A673 (cell line): Measurements from ENCODE around the gene IGFBP2. TPM values are rescaled to one million over a fixed set of nuclear protein-coding genes. Genes with fewer than 3 reads are reported as not detected.

Experiments used
- BruUV-seq: library from RNA; stranded (reverse); fragments of 400-500 nt; replicated peaks from 2 replicates; lab custom pipeline; 2021; lab: Mats Ljungman, UMichigan
- CTCF ChIA-PET: fragments of 300-600 bp; sonication (Branson Sonifier 250); formaldehyde crosslinking; loops from one replicate; lab custom pipeline; 2022; ENCODE audit warnings: antibody characterized with exemption; lab: Charles Lee
- POLR2A ChIA-PET: fragments of 300-600 bp; sonication (Branson Sonifier 250); formaldehyde crosslinking; loops from one replicate; lab custom pipeline; 2022; ENCODE audit warnings: antibody characterized with exemption; ENCODE audit not compliant: low non-redundant PET; lab: Charles Lee
- DNase-seq: peaks from one replicate; pipeline ENCODE4 v3.0.0-alpha.2; 2015; ENCODE audit warnings: low spot score
- H3K27ac ChIP-seq: fragments of 200-600 bp; sonication (generic); 2 replicates; pipeline ENCODE4 v1.5.1; 2016; ENCODE audit warnings: mixed run types, low read depth, mild to moderate bottlenecking, mixed read lengths, antibody characterized with exemption, low read length; ENCODE audit not compliant: poor library complexity, severe bottlenecking
- H3K27me3 ChIP-seq: fragments of 200-600 bp; sonication (generic); replicated peaks from 2 replicates; pipeline ENCODE4 v1.6.1; 2017; ENCODE audit warnings: mixed run types, low read depth, mild to moderate bottlenecking, mixed read lengths, antibody characterized with exemption, low read length; ENCODE audit not compliant: insufficient read depth, poor library complexity
- H3K36me3 ChIP-seq: fragments of 200-600 bp; sonication (generic); 2 replicates; pipeline ENCODE4 v1.6.1; 2016; ENCODE audit warnings: mixed run types, mild to moderate bottlenecking, mixed read lengths, antibody characterized with exemption, low read length; ENCODE audit not compliant: insufficient read depth, poor library complexity, severe bottlenecking
- H3K4me1 ChIP-seq: fragments of 200-600 bp; sonication (generic); 2 replicates; pipeline ENCODE4 v1.6.1; 2017; ENCODE audit warnings: mixed run types, mild to moderate bottlenecking, mixed read lengths, antibody characterized with exemption, low read length; ENCODE audit not compliant: insufficient read depth, poor library complexity, severe bottlenecking
- H3K4me3 ChIP-seq: fragments of 200-600 bp; sonication (generic); 2 replicates; pipeline ENCODE4 v1.5.1; 2016; ENCODE audit warnings: low read depth, mixed run types, mild to moderate bottlenecking, mixed read lengths, low read length; ENCODE audit not compliant: poor library complexity, severe bottlenecking
- H3K9me3 ChIP-seq: fragments of 200-600 bp; sonication (generic); 2 replicates; pipeline ENCODE4 v1.6.1; 2016; ENCODE audit warnings: mixed run types, low read depth, mild to moderate bottlenecking, mixed read lengths, antibody characterized with exemption, low read length; ENCODE audit not compliant: poor library complexity, severe bottlenecking
- EZH2 ChIP-seq: fragments of 200-600 bp; sonication (generic); IDR thresholded peaks from 2 replicates; pipeline ENCODE4 v1.6.1; 2017; ENCODE audit warnings: borderline replicate concordance, low read depth, mild to moderate bottlenecking, mixed read lengths, antibody characterized with exemption, low read length; ENCODE audit not compliant: poor library complexity, severe bottlenecking
- intact Hi-C: fragments of 100-400 bp; cut with micrococcal nuclease; formaldehyde crosslinking; loops from one replicate; pipeline ENCODE4 v1.10.0; 2022; ENCODE audit not compliant: unreplicated experiment
- total RNA-seq: library from RNA; stranded (reverse); gene quantifications from 2 replicates; pipeline ENCODE4 v1.2.3, GENCODE V29; 2021
- TF ChIP-seq, protein P1 (sequence below): fragments of 300-800, 200-600 bp; sonication (generic); conservative IDR thresholded peaks from 2 replicates; pipeline ENCODE4 v1.5.1; 2017; ENCODE audit warnings: low read depth, mild to moderate bottlenecking, antibody characterized with exemption, low read length, moderate library complexity, mixed read lengths

IGFBP2 gene
- total RNA-seq, 1 experiment from 2014 or later, result 614 TPM

DNA sequence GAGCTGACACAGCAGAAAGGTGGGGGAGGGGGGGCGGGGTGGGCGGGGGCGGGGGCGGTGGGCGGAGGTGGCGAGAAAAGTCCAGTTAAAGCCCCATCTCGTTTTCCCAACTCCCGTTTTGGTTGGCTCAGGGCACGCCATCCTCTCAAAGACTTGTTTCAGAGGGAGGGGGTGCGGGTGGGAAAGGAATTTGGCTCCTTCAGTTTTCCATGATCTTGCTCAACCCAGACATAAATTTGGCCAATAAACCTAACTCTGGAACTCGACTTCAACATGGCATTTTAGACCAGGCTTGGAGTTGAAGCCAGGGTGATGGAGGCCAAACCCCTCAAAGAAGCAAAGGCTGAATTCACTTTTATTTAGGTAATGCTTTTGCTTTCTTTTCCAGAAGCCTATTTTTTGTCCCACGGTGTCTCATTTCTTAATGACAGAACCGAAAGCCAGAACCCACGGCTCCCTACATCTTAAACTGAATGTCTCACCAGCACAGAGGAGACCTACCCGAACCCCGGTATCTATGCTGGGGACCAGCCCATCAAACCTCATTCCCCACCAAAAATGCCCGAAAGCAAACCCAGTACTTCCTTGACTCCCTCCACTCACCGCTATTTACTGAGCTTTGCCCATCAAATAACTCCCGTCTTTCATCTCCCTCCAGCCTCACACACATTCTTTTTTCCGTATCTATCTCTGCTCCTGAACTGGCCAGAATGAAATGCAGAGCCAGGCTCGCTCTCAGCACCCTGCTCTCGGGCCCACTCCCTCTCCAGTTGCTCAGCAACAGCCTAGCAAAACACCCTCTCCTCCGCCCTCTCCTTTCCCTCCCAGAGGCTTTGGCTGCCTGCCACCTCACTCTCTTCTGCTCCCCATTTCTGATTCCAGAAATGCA lies 57.9 kb downstream of the IGFBP2 start:
- H3K4me1 ChIP-seq, result peaks cover 35% of the 10 kb centered on the region
- POLR2A ChIA-PET, result no interaction called here
- H3K36me3 ChIP-seq, result no peaks in the 10 kb centered on the region
- no peak for TF ChIP-seq EZH2
- TF ChIP-seq, protein P1, sequence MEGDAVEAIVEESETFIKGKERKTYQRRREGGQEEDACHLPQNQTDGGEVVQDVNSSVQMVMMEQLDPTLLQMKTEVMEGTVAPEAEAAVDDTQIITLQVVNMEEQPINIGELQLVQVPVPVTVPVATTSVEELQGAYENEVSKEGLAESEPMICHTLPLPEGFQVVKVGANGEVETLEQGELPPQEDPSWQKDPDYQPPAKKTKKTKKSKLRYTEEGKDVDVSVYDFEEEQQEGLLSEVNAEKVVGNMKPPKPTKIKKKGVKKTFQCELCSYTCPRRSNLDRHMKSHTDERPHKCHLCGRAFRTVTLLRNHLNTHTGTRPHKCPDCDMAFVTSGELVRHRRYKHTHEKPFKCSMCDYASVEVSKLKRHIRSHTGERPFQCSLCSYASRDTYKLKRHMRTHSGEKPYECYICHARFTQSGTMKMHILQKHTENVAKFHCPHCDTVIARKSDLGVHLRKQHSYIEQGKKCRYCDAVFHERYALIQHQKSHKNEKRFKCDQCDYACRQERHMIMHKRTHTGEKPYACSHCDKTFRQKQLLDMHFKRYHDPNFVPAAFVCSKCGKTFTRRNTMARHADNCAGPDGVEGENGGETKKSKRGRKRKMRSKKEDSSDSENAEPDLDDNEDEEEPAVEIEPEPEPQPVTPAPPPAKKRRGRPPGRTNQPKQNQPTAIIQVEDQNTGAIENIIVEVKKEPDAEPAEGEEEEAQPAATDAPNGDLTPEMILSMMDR, result no peak
- H3K9me3 ChIP-seq, result no peaks in the 10 kb centered on the region
- no TSS peak for BruUV-seq
- H3K27ac ChIP-seq, result no peak overlapping the region
- H3K4me3 ChIP-seq, result peak overlapping the region; percentile 62
- CTCF ChIA-PET, result no interaction called here
- peak; percentile 85 for DNase-seq
- intact Hi-C loops, result loop anchor here (5.0 to 10.0 kb wide), 2 partner anchors 274 to 636 kb away; no protein-coding TSS in a partner anchor
- H3K27me3 ChIP-seq, result no peaks in the 10 kb centered on the region

DNA sequence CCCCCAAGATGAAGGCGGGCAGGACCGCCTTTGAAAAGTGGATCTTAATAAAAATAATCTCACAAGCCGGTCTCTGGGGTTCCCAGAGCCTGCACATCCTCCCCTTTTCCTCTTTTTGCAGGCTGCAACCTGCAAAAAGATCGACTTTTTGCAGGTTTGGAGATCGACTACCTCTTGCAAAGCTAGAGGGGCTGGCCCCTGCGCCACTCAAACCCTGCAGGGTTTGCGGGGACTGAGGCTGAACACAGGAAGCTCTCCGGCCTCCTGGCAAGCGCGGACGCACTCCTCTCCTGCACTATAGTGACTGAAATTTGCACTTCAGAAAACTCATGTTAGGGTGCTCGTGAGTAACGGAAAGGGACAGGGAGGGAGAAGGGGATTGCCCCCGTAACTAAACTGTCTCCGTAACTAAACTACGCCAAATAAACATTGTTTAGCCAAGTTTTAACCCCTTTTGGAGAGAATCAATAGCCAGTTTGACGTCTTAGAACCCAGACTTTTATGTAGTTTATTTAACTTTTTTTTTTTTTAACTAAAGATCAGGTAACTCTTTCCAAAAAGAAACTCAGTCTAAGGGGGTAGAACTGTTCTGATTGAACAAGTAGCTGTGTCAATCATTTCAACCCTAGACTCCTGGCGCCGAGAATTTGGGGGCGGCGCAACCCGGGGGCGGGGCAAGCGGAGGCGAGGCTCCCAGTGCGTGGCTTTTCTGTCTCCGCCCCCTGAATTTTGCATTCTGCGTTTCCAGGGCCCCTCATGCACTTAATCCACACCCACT lies 59.6 kb downstream of the IGFBP2 start:
- H3K4me1 ChIP-seq, result peaks cover 42% of the 10 kb centered on the region
- intact Hi-C loops, result loop anchor here (5.0 to 10.0 kb wide), 2 partner anchors 272 to 634 kb away; no protein-coding TSS in a partner anchor
- POLR2A ChIA-PET, result interaction anchor here (0.5 to 1.0 kb wide), 5 partner anchors 8 to 1065 kb away, joined by 4 to 7 read pairs (median 7); no protein-coding TSS in a partner anchor

More for the DNA sequence above, 59.6 kb downstream of the IGFBP2 start:
- Histone ChIP-seq H3K27me3 (no peaks in the 10 kb centered on the region), H3K27ac (peak overlapping the region; percentile 70), H3K4me3 (peak overlapping the region; percentile 62), H3K9me3 (no peaks in the 10 kb centered on the region), H3K36me3 (no peaks in the 10 kb centered on the region)
- no TSS peak for BruUV-seq
- peak; percentile 95 for DNase-seq
- TF ChIP-seq EZH2, result no peak
- TF ChIP-seq, protein P1, result no peak
- CTCF ChIA-PET, result interaction anchor here (0.7 to 1.8 kb wide), 2 partner anchors 10 to 1008 kb away, joined by 9 to 23 read pairs; no protein-coding TSS in a partner anchor
